Gastroesophageal sphincter (tissue), 3 donors: ENCODE results near the gene FBXO39.

Experiments used
- EP300 ChIP-seq: sonication (generic); formaldehyde crosslinking; IDR thresholded peaks from one replicate; pipeline ENCODE4 v1.6.1; 2017; ENCODE audit warnings: antibody characterized with exemption, mild to moderate bottlenecking
- POLR2A ChIP-seq, 2 donors: fragments of 450-650 bp; IDR thresholded peaks; one replicate each; pipeline ENCODE4 v1.6.1; 2017; ENCODE audit warnings: antibody characterized with exemption in 2 of 2, mild to moderate bottlenecking in 2 of 2, moderate library complexity in 1 of 2
- POLR2AphosphoS5 ChIP-seq: sonication (generic); formaldehyde crosslinking; IDR thresholded peaks from one replicate; pipeline ENCODE4 v1.6.1; 2017; ENCODE audit warnings: antibody characterized with exemption
- TF ChIP-seq, protein P1 (sequence below), 4 experiments: fragments of 200-600 bp in 2 of 4; fragments of 450-650 bp in 2 of 4; sonication (generic) in 1 of 4; IDR thresholded peaks; one replicate each; pipeline ENCODE4 v1.5.1; 2017 to 2019; ENCODE audit warnings: antibody characterized with exemption in 4 of 4, mild to moderate bottlenecking in 2 of 4, moderate library complexity in 2 of 4

DNA sequence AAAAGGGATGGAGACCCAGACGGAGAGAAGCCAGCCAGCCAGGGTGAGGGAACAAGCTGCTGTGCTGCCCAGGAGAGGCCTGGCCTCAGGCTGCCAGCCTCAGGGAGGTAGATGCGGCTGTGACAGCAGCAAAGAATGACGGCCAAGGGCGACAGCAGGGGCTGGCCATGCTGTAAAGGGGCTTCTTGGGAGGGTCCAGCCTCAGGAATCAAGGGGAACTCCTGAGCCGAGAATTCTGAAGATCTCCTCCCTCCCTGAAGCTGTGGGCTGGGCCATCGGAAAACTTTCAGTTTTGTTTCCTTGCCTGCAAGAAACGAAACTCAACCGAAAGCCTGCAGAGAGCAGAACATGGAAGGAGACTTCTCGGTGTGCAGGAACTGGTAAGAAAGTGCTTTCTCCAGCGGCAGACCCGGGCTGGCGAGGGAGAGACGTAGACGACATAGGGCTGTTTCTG lies 20.3 kb upstream of the FBXO39 start, which contains the start of gene XAF1:
- no peak for TF ChIP-seq POLR2A (IDR thresholded peaks at IDR 0.05)
- TF ChIP-seq, protein P1, sequence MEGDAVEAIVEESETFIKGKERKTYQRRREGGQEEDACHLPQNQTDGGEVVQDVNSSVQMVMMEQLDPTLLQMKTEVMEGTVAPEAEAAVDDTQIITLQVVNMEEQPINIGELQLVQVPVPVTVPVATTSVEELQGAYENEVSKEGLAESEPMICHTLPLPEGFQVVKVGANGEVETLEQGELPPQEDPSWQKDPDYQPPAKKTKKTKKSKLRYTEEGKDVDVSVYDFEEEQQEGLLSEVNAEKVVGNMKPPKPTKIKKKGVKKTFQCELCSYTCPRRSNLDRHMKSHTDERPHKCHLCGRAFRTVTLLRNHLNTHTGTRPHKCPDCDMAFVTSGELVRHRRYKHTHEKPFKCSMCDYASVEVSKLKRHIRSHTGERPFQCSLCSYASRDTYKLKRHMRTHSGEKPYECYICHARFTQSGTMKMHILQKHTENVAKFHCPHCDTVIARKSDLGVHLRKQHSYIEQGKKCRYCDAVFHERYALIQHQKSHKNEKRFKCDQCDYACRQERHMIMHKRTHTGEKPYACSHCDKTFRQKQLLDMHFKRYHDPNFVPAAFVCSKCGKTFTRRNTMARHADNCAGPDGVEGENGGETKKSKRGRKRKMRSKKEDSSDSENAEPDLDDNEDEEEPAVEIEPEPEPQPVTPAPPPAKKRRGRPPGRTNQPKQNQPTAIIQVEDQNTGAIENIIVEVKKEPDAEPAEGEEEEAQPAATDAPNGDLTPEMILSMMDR (IDR thresholded peaks at IDR 0.05), result no peak
- no peak for TF ChIP-seq POLR2AphosphoS5
- TF ChIP-seq EP300, result no peak
